Effector memory CD8-positive, alpha-beta T cell (primary cell): ENCODE data around the gene CDRT15.
"Not testable (repeated sequence)": the region's sequence is repeated elsewhere in the genome, so short reads cannot be mapped to it uniquely, and the experiment has no call there.

Experiments used
- ATAC-seq: fragments of 150-1000 bp; cut with Tn5 transposase; replicated peaks from 2 replicates; pipeline ENCODE4 v1.10.0; 2021; ENCODE audit warnings: mild to moderate bottlenecking, moderate library complexity
- DNase-seq, 3 experiments: peaks; one replicate each; pipeline ENCODE4 v3.0.0; 2021
- H3K27ac Mint-ChIP-seq, 2 donors: one replicate each; pipeline ENCODE4 v1.8.0; 2022; ENCODE audit warnings: mild to moderate bottlenecking in 2 of 2, mixed read lengths in 2 of 2, moderate library complexity in 2 of 2
- H3K27me3 Mint-ChIP-seq, 2 donors: one replicate each; pipeline ENCODE4 v1.8.0; 2022; ENCODE audit warnings: mixed read lengths in 2 of 2
- H3K36me3 Mint-ChIP-seq: one replicate; pipeline ENCODE4 v1.8.0; 2022; ENCODE audit warnings: mild to moderate bottlenecking, moderate library complexity, mixed read lengths; ENCODE audit not compliant: insufficient read depth
- H3K4me1 Mint-ChIP-seq, 2 donors: one replicate each; pipeline ENCODE4 v1.8.0; 2022; ENCODE audit warnings: low read depth in 2 of 2, mixed read lengths in 2 of 2
- H3K4me3 Mint-ChIP-seq, 2 donors: one replicate each; pipeline ENCODE4 v1.8.0; 2022; ENCODE audit warnings: mild to moderate bottlenecking in 2 of 2, mixed read lengths in 2 of 2, moderate library complexity in 2 of 2
- H3K9me3 Mint-ChIP-seq, 2 donors: one replicate each; pipeline ENCODE4 v1.8.0; 2022; ENCODE audit warnings: mixed read lengths in 2 of 2

The CDRT15 gene

DNA sequence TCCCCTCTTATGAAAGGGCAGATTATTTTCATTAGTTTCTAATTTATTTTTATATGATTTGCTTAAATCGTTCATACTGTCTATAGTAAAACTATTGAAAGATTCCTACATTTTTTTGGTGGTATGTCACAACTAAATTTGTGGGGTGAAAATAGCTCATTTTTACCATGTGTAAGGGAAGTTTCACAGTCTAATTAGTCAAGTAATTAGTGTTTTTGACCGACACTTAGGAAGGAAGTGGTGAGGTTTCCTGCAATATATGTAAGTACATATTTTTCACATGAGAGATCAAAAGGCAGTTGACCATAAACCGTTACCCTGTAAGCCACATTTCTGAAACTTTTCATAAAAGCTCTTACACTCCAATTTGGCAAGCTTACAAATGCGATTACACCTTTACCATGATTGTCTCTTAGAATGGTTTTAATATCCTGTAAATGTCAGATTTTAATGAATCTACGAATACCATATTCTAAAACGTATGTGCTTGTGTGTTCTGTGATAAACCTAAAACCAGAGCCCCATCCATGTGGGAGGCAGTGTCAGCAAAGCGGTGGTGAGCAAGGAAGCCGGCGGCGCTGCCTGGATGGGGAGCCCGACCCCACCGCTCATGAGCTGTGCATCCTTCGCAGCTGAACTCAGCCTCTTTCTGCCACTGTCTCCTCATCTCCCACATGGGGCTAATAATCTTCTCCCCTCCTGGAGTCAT is 43.9 kb downstream of the CDRT15 start:
- Mint-ChIP-seq H3K27ac (peak overlapping the region; percentile 74 to 76), H3K4me1 (peaks cover 47 to 63% of the 10 kb centered on the region in 2 donors), H3K4me3 (peak overlapping the region; percentile 70 to 78)
- ATAC-seq, result peak; percentile 68
- DNase-seq, H3K27me3 Mint-ChIP-seq, H3K9me3 Mint-ChIP-seq, H3K36me3 Mint-ChIP-seq: not testable (repeated sequence)

- not testable (repeated sequence) for ATAC-seq
- peaks cover 40 to 56% of the 10 kb centered on the region in 2 donors for H3K4me1 Mint-ChIP-seq
- H3K4me3 Mint-ChIP-seq, result peak overlapping the region; percentile 50 to 57
These were observed 44.6 kb downstream of the CDRT15 start for GRCh38 chr17:14192039-14192438.

GRCh38 chr17:14191469-14191868 is 45.2 kb downstream of the CDRT15 start:
- not testable (repeated sequence) for H3K36me3 Mint-ChIP-seq, H3K9me3 Mint-ChIP-seq, H3K27ac Mint-ChIP-seq, DNase-seq, ATAC-seq, H3K4me3 Mint-ChIP-seq, H3K27me3 Mint-ChIP-seq
- peaks cover 34 to 50% of the 10 kb centered on the region in 2 donors for H3K4me1 Mint-ChIP-seq

More at GRCh38 chr17:14192039-14192438, 44.6 kb downstream of the CDRT15 start:
- not testable (repeated sequence) for H3K36me3 Mint-ChIP-seq, DNase-seq, H3K27me3 Mint-ChIP-seq, H3K9me3 Mint-ChIP-seq
- peak overlapping the region in 1 of 2 donors; percentile 51 for H3K27ac Mint-ChIP-seq

- not testable (repeated sequence) for H3K9me3 Mint-ChIP-seq, H3K4me3 Mint-ChIP-seq, H3K27me3 Mint-ChIP-seq, ATAC-seq, H3K27ac Mint-ChIP-seq, H3K36me3 Mint-ChIP-seq, DNase-seq
- H3K4me1 Mint-ChIP-seq, result peaks cover 29 to 43% of the 10 kb centered on the region in 2 donors
These were observed 45.9 kb downstream of the CDRT15 start for GRCh38 chr17:14190774-14191173.

DNA sequence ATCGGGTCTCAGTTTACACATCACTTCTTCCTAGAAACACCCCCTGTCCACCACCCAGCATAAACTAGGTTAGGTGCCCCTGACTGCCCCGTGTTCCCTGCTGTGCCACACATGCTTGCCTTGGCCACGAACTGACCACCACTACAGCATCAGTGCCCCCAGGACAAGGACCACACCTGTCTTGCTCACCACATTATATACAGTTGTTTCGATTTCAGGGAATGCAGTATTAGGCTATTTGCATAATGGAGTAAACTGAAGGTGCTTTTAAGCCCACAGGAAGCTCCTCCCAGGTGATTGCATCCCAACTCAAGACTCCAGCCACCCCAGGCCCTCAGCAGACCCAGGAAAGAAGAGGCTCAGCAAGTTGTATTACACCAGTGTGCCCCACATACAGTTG is 50.2 kb downstream of the CDRT15 start:
- DNase-seq, H3K27ac Mint-ChIP-seq, H3K4me3 Mint-ChIP-seq, ATAC-seq, H3K27me3 Mint-ChIP-seq, H3K36me3 Mint-ChIP-seq, H3K9me3 Mint-ChIP-seq: not testable (repeated sequence)
- peaks cover 14 to 17% of the 10 kb centered on the region in 2 donors for H3K4me1 Mint-ChIP-seq
